K562 (cell line): ENCODE data around the gene FRMD1. TPM values are rescaled to one million over a fixed set of nuclear protein-coding genes. Genes with fewer than 3 reads are reported as not detected.

Experiments
- ATAC-seq: fragments of 200-7000 bp; cut with Tn5 transposase; 3 replicates; pipeline ENCODE4 v1.9.1; 2020; ENCODE audit warnings: moderate library complexity
- BruUV-seq: library from RNA; stranded (reverse); fragments of 400-500 nt; replicated peaks from 2 replicates; lab custom pipeline; 2021; lab: Mats Ljungman, UMichigan
- CTCF ChIA-PET: fragments of 300-600 bp; formaldehyde crosslinking; extraction: SDS; loops from one replicate; lab custom pipeline; 2021; ENCODE audit warnings: low intra/inter-chr PET ratio; lab: Yijun Ruan, JAX
- POLR2A ChIA-PET: fragments of 300-600, 350-650 bp; sonication (Branson Sonifier 250); formaldehyde crosslinking; extraction: SDS; loops from one replicate; lab custom pipeline; 2021; ENCODE audit warnings: antibody characterized with exemption, inconsistent platforms; lab: Yijun Ruan, JAX
- DNase-seq, 4 experiments: peaks; one replicate each; pipeline versions ENCODE4 v3.0.0 to v3.0.0-alpha.2; 2011 to 2018; ENCODE audit warnings: low spot score in 3 of 4, mixed read lengths in 3 of 4; ENCODE audit errors: extremely low read depth in 1 of 4
- FAIRE-seq: peaks from 2 replicates; lab custom pipeline; 2011; peaks lifted over from hg19 to GRCh38; lab: Jason Lieb, UNC
- H2AFZ ChIP-seq: 2 replicates; pipeline ENCODE4 v1.6.0; 2011; ENCODE audit warnings: low read depth, low read length, control low read depth, inconsistent platforms
- H3K27ac ChIP-seq: fragments of 200-600 bp; 3 replicates; pipeline ENCODE4 v1.8.0; 2011; ENCODE audit warnings: low read depth, mild to moderate bottlenecking, control low read depth, inconsistent platforms, low read length, moderate library complexity, mixed read lengths; ENCODE audit errors: extremely low read depth
- H3K27me3 ChIP-seq, 2 experiments: fragments of 300-600 bp in 1 of 2; 2 replicates in 1 of 2; 3 replicates in 1 of 2; pipeline versions ENCODE4 v1.6.0 to v1.8.0; 2011; ENCODE audit warnings: inconsistent platforms in 2 of 2, low read length in 2 of 2, mild to moderate bottlenecking in 1 of 2, mixed read lengths in 1 of 2, moderate library complexity in 1 of 2; ENCODE audit not compliant: control insufficient read depth in 2 of 2, insufficient read depth in 2 of 2
- H3K36me3 ChIP-seq: fragments of 300-600 bp; 3 replicates; pipeline ENCODE4 v1.8.0; 2011; ENCODE audit warnings: mild to moderate bottlenecking, low read length, inconsistent platforms; ENCODE audit not compliant: control insufficient read depth, insufficient read depth
- H3K4me1 ChIP-seq, 2 experiments: fragments of 200-600 bp in 1 of 2; replicated peaks in 1 of 2; 2 replicates in 1 of 2; 3 replicates in 1 of 2; pipeline versions ENCODE4 v1.5.1 to v1.8.0; 2011; ENCODE audit warnings: inconsistent platforms in 2 of 2, low read length in 2 of 2, mild to moderate bottlenecking in 1 of 2, mixed read lengths in 1 of 2, moderate library complexity in 1 of 2; ENCODE audit not compliant: control insufficient read depth in 2 of 2, insufficient read depth in 2 of 2
- H3K4me2 ChIP-seq: 2 replicates; pipeline ENCODE4 v1.6.1; 2011; ENCODE audit warnings: low read length, control low read depth, inconsistent platforms, mixed read lengths; ENCODE audit not compliant: insufficient read depth
- H3K4me3 ChIP-seq: fragments of 200-600 bp; sonication (generic), shearing (Covaris generic); 2 replicates; pipeline ENCODE4 v1.5.1; 2016; ENCODE audit warnings: control low read depth, inconsistent platforms
- H3K79me2 ChIP-seq: fragments of 200-600 bp; 3 replicates; pipeline ENCODE4 v1.8.0; 2011; ENCODE audit warnings: low read length, inconsistent platforms; ENCODE audit not compliant: control insufficient read depth, insufficient read depth
- H3K9ac ChIP-seq, 2 experiments: 2 replicates each; pipeline versions ENCODE4 v1.6.0 to v1.6.1; 2011; ENCODE audit warnings: low read depth in 2 of 2, low read length in 2 of 2, control low read depth in 1 of 2, inconsistent platforms in 1 of 2, mild to moderate bottlenecking in 1 of 2, mixed read lengths in 1 of 2; ENCODE audit not compliant: insufficient read depth in 1 of 2
- H3K9me1 ChIP-seq: one replicate; pipeline ENCODE4 v1.6.0; 2011; ENCODE audit warnings: inconsistent platforms, mild to moderate bottlenecking, low read length, moderate library complexity; ENCODE audit not compliant: control insufficient read depth, insufficient read depth
- H3K9me3 ChIP-seq: replicated peaks from 2 replicates; pipeline ENCODE4 v1.5.1; 2011; ENCODE audit warnings: low read depth, low read length, inconsistent platforms; ENCODE audit not compliant: control insufficient read depth, insufficient read depth
- H4K20me1 ChIP-seq: replicated peaks from 2 replicates; pipeline ENCODE4 v1.6.1; 2011; ENCODE audit warnings: low read length, inconsistent platforms, mixed read lengths; ENCODE audit not compliant: control insufficient read depth, insufficient read depth
- BRF1 ChIP-seq: IDR thresholded peaks from 3 replicates; pipeline ENCODE4 v1.6.1; 2011; ENCODE audit warnings: borderline replicate concordance, mild to moderate bottlenecking; ENCODE audit not compliant: insufficient read length; ENCODE audit errors: extremely low read depth
- E2F8 ChIP-seq: fragments of 450-650 bp; IDR thresholded peaks from 2 replicates; pipeline ENCODE4 v1.7.1; 2018; ENCODE audit warnings: mild to moderate bottlenecking, low read depth; ENCODE audit not compliant: partially characterized antibody
- POLR2AphosphoS5 ChIP-seq: IDR thresholded peaks from 2 replicates; pipeline ENCODE4 v1.6.1; 2011; ENCODE audit warnings: mild to moderate bottlenecking, low read depth, low read length, moderate library complexity; ENCODE audit not compliant: control insufficient read depth, insufficient read depth
- SMARCA5 ChIP-seq: fragments of 450-650 bp; IDR thresholded peaks from 2 replicates; pipeline ENCODE4 v1.6.1; 2016
- STAG1 ChIP-seq: sonication (generic); formaldehyde crosslinking; IDR thresholded peaks from 2 replicates; pipeline ENCODE4 v1.5.0; 2020; ENCODE audit warnings: missing genetic modification reagents, borderline replicate concordance
- ZNF143 ChIP-seq: sonication (generic); formaldehyde crosslinking; IDR thresholded peaks from 2 replicates; pipeline ENCODE4 v1.9.0; 2022; ENCODE audit warnings: mild to moderate bottlenecking, missing genetic modification reagents
- ZNF277 ChIP-seq: fragments of 250-450 bp; sonication (Bioruptor Pico); IDR thresholded peaks from 2 replicates; pipeline ENCODE4 v1.8.0; 2022; ENCODE audit warnings: inconsistent platforms, mild to moderate bottlenecking, moderate library complexity, borderline replicate concordance
- WGBS: fragments of 100-300 bp; shearing (Covaris generic); methylation state at CpG from one replicate; pipeline ENCODE4 v1.1.6; 2016; ENCODE audit warnings: low coverage, mixed read lengths; ENCODE audit not compliant: insufficient coverage; ENCODE audit errors: missing lambda C conversion rate; 5-methylcytosine and 5-hydroxymethylcytosine counted together
- in situ Hi-C: fragments of 300-500 bp; cut with MboI; formaldehyde crosslinking; loops from 4 replicates; pipeline ENCODE4 v1.15.0; 2018; ENCODE audit warnings: inconsistent platforms, mixed read lengths
- intact Hi-C: fragments of 100-400 bp; cut with micrococcal nuclease; formaldehyde crosslinking; loops from 2 replicates; pipeline ENCODE4 v1.14.2; 2022
- polyA plus RNA-seq, 8 experiments: library from polyadenylated mRNA; depleted of rRNA in 4 of 8; stranded (reverse) in 5 of 8; unstranded in 3 of 8; fragments of >200 nt; fragmentation: Nextera tagmentation in 2 of 8; fragmentation: Illumina TruSeq in 1 of 8; extraction: Ambion mirVana in 2 of 8; extraction: Trizol in 1 of 8; gene quantifications; 2 replicates each; pipeline versions ENCODE4 v1.2.1 to v1.2.3, GENCODE V29; 2011 to 2014; ENCODE audit warnings: inconsistent platforms in 1 of 8, missing spikeins in 1 of 8
- total RNA-seq, 7 experiments: library from RNA; depleted of rRNA in 6 of 7; stranded (reverse); fragments of >200 nt in 6 of 7; fragmentation: Illumina TruSeq in 2 of 7; extraction: Trizol in 2 of 7; gene quantifications; 2 replicates each; pipeline versions ENCODE4 v1.2.1 to v1.2.3, GENCODE V29; 2011 to 2021; ENCODE audit warnings: low replicate concordance in 1 of 7

Gene FRMD1
- total and polyA plus RNA-seq, 9 of the 15 experiments (the other 6 are each of a cell fraction or from before 2014, with no cell fraction given), result 0.01 to 0.04 (median 0.01) TPM; not detected in 6

- POLR2A ChIA-PET, result interaction anchor here (0.5 to 1.2 kb wide), 5 partner anchors 9 to 580 kb away, joined by 3 to 4 read pairs (median 3); partner anchors contain the start of gene FRMD1
- Histone ChIP-seq H3K9ac (no peak overlapping the region), H3K9me1 (peaks cover 5% of the 10 kb centered on the region), H3K36me3 (no peaks in the 10 kb centered on the region), H3K9me3 (no peaks in the 10 kb centered on the region), H3K79me2 (no peaks in the 10 kb centered on the region), H3K4me1 (peaks cover 0 to 8% of the 10 kb centered on the region in 2 experiments; a peak in 2 of 5 replicates), H4K20me1 (peaks cover 23% of the 10 kb centered on the region), H3K4me2 (no peak overlapping the region), H3K27ac (no peak overlapping the region), H3K27me3 (peaks cover 73 to 100% of the 10 kb centered on the region in 2 experiments), H2AFZ (no peak overlapping the region), H3K4me3 (no peak overlapping the region)
- ATAC-seq (no peak), FAIRE-seq (no peak), DNase-seq (no peak)
- BruUV-seq, result no TSS peak
- no peak for TF ChIP-seq POLR2AphosphoS5
- no peak for TF ChIP-seq SMARCA5
- TF ChIP-seq ZNF277 (CRISPR knock-in tag), result no peak
- no peak for TF ChIP-seq STAG1 (CRISPR knock-in tag)
- no peak for TF ChIP-seq ZNF143
- TF ChIP-seq BRF1, result no peak
- TF ChIP-seq E2F8, result no peak
- 2% methylated on average over 19 of the region's 20 CpGs for WGBS
- in situ Hi-C loops (no loop called here), intact Hi-C loops (no loop called here)
- CTCF ChIA-PET, result no interaction called here
Observed at GRCh38 chr6:168088161-168089053, 9.4 kb upstream of the FRMD1 start.
